Activated naive CD8-positive, alpha-beta T cell treated with anti-CD3 and anti-CD28 coated beads, Interleukin-2, amount 50 U/mL, for 24 hours (primary cell): ENCODE data around the gene TBX3.

ENCODE experiments used
- ATAC-seq: fragments of 150-1000 bp; cut with Tn5 transposase; one replicate; pipeline ENCODE4 v1.10.0; 2021
- DNase-seq: peaks from one replicate; pipeline ENCODE4 v3.0.0; 2021
- H3K27ac Mint-ChIP-seq: one replicate; pipeline ENCODE4 v1.8.0; 2021; ENCODE audit warnings: mild to moderate bottlenecking, mixed read lengths
- H3K27me3 Mint-ChIP-seq: one replicate; pipeline ENCODE4 v1.8.0; 2021; ENCODE audit warnings: mixed read lengths
- H3K36me3 Mint-ChIP-seq: one replicate; pipeline ENCODE4 v1.8.0; 2021; ENCODE audit warnings: low read depth, mixed read lengths
- H3K4me1 Mint-ChIP-seq: one replicate; pipeline ENCODE4 v1.8.0; 2021; ENCODE audit warnings: mixed read lengths
- H3K4me3 Mint-ChIP-seq: one replicate; pipeline ENCODE4 v1.8.0; 2021; ENCODE audit warnings: mild to moderate bottlenecking, moderate library complexity, mixed read lengths
- H3K9me3 Mint-ChIP-seq: one replicate; pipeline ENCODE4 v1.8.0; 2021; ENCODE audit warnings: mixed read lengths

TBX3 gene

DNA sequence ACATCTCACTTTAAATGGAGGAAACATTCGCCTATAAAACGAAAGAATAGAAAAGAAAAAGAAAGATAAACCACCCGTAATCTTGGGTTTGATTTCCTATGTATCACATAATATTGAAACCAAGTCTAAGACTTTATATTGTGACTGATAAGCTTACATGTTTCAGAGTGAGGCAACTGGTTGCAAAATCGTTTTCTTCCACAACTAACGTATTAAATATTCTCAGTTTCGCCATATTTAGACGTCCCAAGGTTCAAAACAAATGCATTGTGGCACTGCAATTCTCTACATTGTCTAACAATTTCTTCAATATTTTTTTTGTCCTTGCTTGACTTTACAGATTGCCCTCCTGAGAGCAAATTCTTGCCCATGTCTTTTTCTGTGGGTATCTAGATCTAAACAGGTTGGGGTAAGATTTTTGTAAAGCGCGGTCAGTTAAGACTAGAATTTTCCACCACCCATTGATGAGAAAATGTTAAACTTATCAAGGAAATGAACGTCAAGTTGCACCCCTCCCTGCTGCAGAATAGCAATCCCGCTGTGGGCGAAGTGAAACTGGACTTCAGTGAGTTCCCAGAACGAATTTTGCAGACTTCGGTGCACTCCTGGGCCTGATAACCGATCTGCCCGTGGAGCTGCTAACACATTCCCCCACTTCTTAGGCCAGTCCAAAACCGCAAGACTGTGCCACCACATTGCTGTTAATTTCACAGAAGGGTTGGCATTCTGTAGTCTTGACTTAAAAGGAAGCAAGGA is 2.7 kb downstream of the TBX3 start:
- no peak overlapping the region for H3K27ac Mint-ChIP-seq
- no peak for DNase-seq
- H3K27me3 Mint-ChIP-seq, result peaks cover 78% of the 10 kb centered on the region
- H3K4me3 Mint-ChIP-seq, result no peak overlapping the region
- H3K9me3 Mint-ChIP-seq, result peaks cover 9% of the 10 kb centered on the region
- peaks cover 21% of the 10 kb centered on the region for H3K4me1 Mint-ChIP-seq
- ATAC-seq, result no peak
- H3K36me3 Mint-ChIP-seq, result peaks cover 4% of the 10 kb centered on the region

DNA sequence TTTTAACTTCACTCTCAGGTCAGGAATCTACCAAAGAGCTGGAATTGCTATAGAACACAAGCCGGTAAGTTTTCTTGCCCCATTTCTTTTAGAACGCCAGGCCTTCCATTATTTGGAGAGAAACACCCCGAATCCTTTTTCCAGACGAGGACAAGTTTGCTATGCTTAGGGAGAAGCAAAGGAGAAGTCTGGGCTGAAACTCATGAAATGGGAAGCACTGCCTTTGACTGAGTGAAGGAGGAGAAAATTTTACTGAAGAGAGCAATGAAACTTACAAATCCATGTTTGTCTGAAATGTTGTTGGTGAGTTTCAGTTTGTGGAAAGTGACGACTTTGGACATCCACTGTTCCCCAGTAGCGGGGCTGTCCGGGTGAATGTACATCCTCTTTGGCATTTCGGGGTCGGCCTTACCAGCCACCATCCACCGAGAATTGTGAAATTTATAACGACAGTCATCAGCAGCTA is 3.3 kb downstream of the TBX3 start:
- ATAC-seq, result no peak

DNA sequence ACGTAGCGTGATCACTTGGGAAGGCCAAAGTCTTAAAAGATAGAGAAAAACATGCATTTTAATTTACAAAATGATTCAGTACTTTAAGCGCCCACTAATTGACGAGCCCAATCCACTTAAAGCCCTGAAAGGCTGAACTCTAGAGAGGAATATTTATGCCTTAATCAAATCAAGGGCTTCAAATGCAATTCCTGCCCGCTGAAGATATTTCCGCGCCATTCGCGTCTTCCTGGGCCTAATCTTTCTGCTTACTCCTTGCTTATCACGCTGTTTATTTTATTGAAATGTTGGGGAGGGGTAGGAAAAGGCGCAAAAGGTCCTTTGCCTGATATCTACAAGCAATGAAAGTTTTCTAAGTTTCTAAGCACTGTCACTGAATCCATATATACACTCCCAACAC is 4.0 kb downstream of the TBX3 start:
- DNase-seq (no peak), ATAC-seq (no peak)
- peaks cover 77% of the 10 kb centered on the region for H3K27me3 Mint-ChIP-seq
- peaks cover 1% of the 10 kb centered on the region for H3K36me3 Mint-ChIP-seq
- peaks cover 9% of the 10 kb centered on the region for H3K9me3 Mint-ChIP-seq
- H3K27ac Mint-ChIP-seq, result no peak overlapping the region
- H3K4me1 Mint-ChIP-seq, result peaks cover 15% of the 10 kb centered on the region
- no peak overlapping the region for H3K4me3 Mint-ChIP-seq

More for the DNA sequence above, 3.3 kb downstream of the TBX3 start:
- no peak overlapping the region for H3K27ac Mint-ChIP-seq
- H3K4me3 Mint-ChIP-seq, result no peak overlapping the region
- H3K4me1 Mint-ChIP-seq, result peaks cover 21% of the 10 kb centered on the region
- DNase-seq, result no peak
- peaks cover 1% of the 10 kb centered on the region for H3K36me3 Mint-ChIP-seq
- H3K27me3 Mint-ChIP-seq, result peaks cover 77% of the 10 kb centered on the region
- H3K9me3 Mint-ChIP-seq, result peaks cover 9% of the 10 kb centered on the region

DNA sequence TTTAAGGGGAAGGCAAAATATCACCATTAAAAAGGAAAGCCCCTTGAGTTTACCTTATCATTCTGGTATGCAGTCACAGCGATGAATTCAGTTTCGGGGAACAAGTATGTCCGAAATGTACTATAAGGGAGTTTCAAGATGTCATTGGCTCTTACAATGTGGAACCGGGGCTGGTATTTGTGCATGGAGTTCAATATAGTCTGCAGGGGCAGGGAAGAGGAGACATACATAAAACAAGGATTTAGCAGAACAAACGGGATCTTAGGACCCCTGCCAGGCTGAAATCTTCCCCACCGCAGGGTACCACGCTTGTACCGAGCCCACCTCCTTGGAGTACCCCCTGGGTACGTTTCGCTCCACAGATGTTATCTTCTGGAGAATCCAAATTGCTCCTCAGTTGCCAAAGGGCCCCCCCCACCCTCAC is 4.5 kb downstream of the TBX3 start:
- ATAC-seq (no peak), DNase-seq (no peak)
- H3K27ac Mint-ChIP-seq, result no peak overlapping the region
- H3K9me3 Mint-ChIP-seq, result peaks cover 9% of the 10 kb centered on the region
- peaks cover 14% of the 10 kb centered on the region for H3K4me1 Mint-ChIP-seq
- H3K27me3 Mint-ChIP-seq, result peaks cover 79% of the 10 kb centered on the region
- no peak overlapping the region for H3K4me3 Mint-ChIP-seq
- peaks cover 1% of the 10 kb centered on the region for H3K36me3 Mint-ChIP-seq

DNA sequence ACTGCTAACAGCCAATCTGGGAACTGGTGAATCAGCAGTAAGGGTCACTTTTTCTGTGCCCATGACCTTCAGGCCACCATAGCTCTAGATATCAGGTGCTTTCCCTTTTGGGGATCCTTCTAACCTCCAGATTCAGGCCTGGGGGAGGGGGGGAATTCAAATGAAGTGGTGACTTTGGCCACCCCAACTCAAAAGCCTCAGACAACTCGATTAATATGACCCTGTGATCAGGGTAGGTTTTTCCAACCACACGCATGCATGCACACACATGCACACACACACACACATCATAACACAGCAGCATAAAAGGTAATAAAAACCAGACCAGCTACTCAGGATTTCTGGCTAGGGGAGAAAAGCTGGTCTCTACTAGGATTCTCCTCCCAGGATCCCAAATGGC is 5.3 kb downstream of the TBX3 start:
- no peak overlapping the region for H3K4me3 Mint-ChIP-seq
- H3K4me1 Mint-ChIP-seq, result peaks cover 7% of the 10 kb centered on the region
- DNase-seq (no peak), ATAC-seq (no peak)
- no peak overlapping the region for H3K27ac Mint-ChIP-seq
- no peaks in the 10 kb centered on the region for H3K36me3 Mint-ChIP-seq
- peaks cover 75% of the 10 kb centered on the region for H3K27me3 Mint-ChIP-seq
- peaks cover 9% of the 10 kb centered on the region for H3K9me3 Mint-ChIP-seq

DNA sequence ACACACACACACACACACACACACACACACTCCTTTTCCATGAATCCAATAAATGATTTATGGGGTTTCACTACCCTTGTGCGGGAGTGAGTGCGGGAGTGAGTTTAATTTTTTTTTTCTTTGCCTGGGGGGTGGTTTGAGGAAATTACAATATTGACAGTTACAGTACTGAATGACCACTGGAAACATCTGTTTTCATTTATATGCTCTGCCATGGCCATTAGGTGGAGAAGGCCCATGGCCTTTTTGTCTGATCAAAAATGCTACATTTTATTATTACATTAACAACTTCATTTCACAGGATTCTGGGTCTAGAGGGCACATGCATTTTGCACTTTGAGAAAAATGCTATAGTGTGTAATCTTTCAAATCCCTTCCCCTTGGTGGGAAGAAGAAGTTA is 5.9 kb downstream of the TBX3 start:
- Mint-ChIP-seq H3K9me3 (peaks cover 9% of the 10 kb centered on the region), H3K4me3 (no peak overlapping the region), H3K4me1 (peaks cover under 1% of the 10 kb centered on the region), H3K27me3 (peaks cover 75% of the 10 kb centered on the region), H3K27ac (no peak overlapping the region), H3K36me3 (no peaks in the 10 kb centered on the region)
- no peak for ATAC-seq
- no peak for DNase-seq

DNA sequence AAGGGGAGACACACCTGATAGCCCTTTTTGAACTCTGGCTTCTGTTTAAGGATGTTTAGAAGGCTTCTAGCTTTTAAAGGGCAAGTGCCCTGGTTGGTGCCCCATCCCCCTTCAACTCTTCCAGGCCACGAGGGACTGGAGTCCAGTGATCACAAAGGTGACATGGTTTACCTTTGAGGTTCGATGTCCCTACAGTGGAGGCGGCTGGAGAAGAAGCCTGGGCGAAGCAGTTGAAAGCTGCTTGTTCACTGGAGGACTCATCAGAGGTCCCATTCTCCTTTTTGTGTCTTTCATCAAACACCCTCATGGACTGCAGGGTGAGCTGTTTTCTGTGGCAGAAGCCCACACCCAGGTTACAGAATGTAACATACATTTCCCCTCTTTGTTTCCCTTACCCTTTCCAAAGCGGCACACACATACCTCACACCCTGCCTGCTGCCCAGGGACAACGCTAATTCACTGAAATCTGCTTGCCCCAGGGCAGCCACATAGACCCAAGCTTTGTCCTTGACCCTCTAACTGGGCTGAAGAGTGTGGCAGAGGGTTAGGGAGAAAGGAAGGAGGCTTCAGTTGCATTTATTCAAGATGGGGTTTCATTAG is 7.7 kb downstream of the TBX3 start:
- H3K36me3 Mint-ChIP-seq, result no peaks in the 10 kb centered on the region
- H3K4me3 Mint-ChIP-seq, result no peak overlapping the region
- H3K4me1 Mint-ChIP-seq, result no peaks in the 10 kb centered on the region

DNA sequence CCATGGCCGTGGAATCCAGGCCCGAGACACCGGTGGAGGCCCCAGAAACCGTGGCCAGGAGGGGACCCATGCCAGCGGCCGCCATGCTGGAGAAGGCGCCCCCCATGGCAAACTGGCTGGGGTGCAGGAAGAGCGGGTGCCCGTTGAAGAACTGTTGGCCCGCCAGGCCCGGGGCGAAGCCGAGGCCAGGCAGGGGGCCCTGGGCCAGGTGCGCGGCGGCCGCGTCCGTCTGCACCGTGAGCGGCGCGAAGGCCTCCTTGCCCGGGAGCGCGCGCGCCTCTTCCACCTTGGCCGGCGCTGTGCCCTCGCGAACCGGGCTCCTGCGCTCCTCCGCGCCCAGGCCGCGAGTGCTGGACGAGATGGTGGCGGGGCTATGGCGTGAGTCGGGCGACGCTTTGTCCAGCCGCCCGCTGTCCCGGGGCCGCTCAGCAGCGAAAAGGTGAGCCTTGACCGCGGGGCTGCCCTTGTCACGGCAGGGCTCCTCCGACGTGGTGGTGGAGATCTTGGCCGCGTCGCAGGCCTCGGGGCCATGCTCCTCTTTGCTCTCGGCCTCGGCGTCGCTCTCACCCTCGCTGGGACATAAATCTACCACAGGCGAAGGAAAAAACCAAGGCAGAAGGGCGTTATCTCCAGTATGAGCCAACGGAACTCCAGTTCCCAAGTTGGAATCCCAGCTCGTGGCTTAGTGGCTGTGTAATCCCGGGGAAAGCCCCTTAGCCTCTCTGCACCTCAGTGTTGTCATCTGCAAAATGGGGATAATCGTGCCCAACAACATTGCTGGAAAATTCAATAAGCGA is 9.5 kb downstream of the TBX3 start:
- ATAC-seq, result no peak
- no peaks in the 10 kb centered on the region for H3K9me3 Mint-ChIP-seq
- peaks cover 74% of the 10 kb centered on the region for H3K27me3 Mint-ChIP-seq
- no peak overlapping the region for H3K27ac Mint-ChIP-seq
- H3K36me3 Mint-ChIP-seq, result no peaks in the 10 kb centered on the region
- H3K4me3 Mint-ChIP-seq, result no peak overlapping the region
- no peak for DNase-seq
- H3K4me1 Mint-ChIP-seq, result no peaks in the 10 kb centered on the region

More for the DNA sequence above, 7.7 kb downstream of the TBX3 start:
- DNase-seq (no peak), ATAC-seq (no peak)
- Mint-ChIP-seq H3K9me3 (peaks cover 9% of the 10 kb centered on the region), H3K27me3 (peaks cover 76% of the 10 kb centered on the region), H3K27ac (no peak overlapping the region)

DNA sequence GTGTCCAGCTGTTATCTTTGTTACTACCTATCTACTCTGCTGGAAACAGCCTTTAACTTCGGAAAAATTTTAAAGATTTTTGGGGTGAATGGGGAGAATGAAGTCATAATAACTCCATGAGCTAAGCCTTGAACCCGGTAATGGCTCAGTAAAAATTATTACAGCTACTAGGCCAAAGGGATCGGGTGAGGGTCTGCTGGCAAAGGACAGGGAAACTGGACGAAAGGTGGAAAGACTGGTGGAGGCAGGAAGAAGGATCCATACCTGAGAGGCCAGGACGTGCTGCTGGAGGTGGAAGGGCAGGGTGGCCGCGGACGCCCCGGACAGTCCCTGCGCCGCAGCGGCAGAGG is 10.1 kb downstream of the TBX3 start:
- H3K4me3 Mint-ChIP-seq, result no peak overlapping the region
- no peaks in the 10 kb centered on the region for H3K4me1 Mint-ChIP-seq
- ATAC-seq (no peak), DNase-seq (no peak)
- H3K27me3 Mint-ChIP-seq, result peaks cover 71% of the 10 kb centered on the region
- no peaks in the 10 kb centered on the region for H3K36me3 Mint-ChIP-seq
- no peak overlapping the region for H3K27ac Mint-ChIP-seq
- H3K9me3 Mint-ChIP-seq, result no peaks in the 10 kb centered on the region

DNA sequence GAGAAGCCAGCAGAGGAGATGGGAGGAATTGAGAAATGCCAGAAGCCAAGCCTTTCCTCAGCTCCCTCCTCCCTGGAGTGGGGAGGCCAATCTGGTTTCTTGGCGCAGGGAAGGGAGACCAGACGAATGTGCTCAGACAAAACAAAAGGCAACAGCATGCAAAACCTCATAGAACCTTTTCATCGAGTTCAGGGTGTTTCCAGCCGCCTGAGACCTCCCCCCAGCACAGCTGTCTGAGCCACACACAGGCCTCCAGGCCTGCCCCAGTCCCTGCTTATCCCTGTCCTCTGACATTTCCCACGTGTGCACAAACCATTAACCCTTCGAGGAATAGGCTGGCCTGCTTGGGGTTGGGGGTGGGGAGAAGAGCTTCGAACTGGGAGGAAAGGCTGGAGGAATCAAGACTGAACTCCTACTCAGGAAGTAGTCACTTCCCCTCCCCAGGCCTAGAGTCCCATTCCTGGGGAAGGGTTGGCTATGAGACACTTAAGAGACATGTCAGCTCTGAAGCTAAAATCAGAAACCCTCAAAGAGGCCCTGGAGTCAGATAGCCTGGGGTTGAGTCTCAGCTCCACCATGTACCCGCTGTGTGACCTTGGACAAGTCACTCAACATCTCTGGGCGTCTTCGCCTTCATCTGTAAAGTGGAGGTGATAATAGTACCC is 10.7 kb downstream of the TBX3 start:
- Mint-ChIP-seq H3K4me3 (no peak overlapping the region), H3K27ac (no peak overlapping the region), H3K36me3 (no peaks in the 10 kb centered on the region), H3K27me3 (peaks cover 71% of the 10 kb centered on the region), H3K9me3 (no peaks in the 10 kb centered on the region), H3K4me1 (no peaks in the 10 kb centered on the region)
- ATAC-seq (no peak), DNase-seq (no peak)

DNA sequence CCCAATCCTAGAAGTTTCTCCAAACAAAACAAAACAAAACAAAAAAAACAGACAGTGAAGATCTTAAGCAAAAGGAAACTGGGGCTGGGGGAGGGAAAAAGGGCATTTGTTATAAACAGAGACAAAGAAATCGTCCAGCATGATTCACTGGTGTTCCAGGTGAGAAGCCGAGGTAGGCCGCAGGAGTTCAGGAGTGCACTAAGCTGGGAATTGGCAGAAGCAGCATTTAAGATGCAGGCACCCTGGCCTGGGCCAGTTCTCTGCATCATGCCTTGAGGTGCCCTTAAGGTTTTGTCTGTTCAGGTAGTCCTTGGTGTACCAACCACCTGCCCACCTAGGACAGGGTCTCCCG is 11.2 kb downstream of the TBX3 start:
- Mint-ChIP-seq H3K27me3 (peaks cover 72% of the 10 kb centered on the region), H3K27ac (no peak overlapping the region), H3K9me3 (no peaks in the 10 kb centered on the region), H3K36me3 (no peaks in the 10 kb centered on the region), H3K4me3 (no peak overlapping the region), H3K4me1 (peaks cover 3% of the 10 kb centered on the region)
- ATAC-seq (no peak), DNase-seq (no peak)

DNA sequence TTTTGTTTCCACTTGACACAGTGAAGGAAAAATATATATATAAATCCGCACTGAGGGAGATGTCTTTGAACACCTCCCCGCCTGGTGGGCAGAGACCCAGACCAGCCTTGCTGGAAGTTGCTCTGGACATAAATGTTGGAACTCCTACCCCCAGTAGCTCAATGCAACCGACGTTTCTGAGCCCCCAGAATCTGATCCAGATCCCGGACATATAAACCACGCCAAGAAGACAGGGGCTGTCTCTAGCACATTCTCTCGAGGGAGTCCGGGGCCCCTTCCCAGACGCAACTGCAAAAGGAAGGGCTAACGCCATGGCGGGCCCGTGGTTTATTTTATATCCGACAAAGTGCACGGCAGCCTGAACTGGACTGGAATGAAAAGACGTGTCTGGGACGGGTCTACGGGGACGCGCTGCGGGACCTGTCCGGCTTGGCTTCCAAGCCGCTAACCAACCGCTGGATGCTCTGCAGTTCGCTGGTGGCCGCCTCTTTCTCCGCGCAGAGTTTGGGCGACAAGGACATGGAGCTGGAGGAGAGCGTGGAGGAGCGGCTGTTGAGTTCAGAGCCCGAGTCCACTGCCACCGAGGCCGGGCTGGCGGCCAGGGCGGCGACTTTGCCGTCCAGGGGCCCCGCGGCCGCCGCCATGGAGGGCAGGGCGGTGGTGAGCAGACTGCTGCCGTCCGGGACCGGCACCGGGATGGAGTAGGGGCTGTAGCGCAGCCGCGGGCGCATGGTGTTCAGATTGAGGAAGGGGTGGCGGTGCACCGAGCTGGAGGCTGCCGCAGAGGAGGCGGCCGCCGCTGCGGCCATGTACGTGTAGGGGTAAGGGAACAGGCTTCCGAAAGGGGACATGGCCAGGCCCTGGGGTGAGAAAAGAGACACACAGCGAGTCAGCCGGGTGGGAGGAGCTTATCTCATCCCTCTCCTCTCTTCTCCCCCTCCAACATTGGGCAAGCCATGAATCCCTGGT is 12.2 kb downstream of the TBX3 start:
- H3K36me3 Mint-ChIP-seq, result no peaks in the 10 kb centered on the region
- peaks cover 81% of the 10 kb centered on the region for H3K27me3 Mint-ChIP-seq
- H3K4me1 Mint-ChIP-seq, result peaks cover 5% of the 10 kb centered on the region
- ATAC-seq, result no peak
- H3K4me3 Mint-ChIP-seq, result no peak overlapping the region
- H3K9me3 Mint-ChIP-seq, result no peaks in the 10 kb centered on the region
- DNase-seq, result no peak
- H3K27ac Mint-ChIP-seq, result no peak overlapping the region

DNA sequence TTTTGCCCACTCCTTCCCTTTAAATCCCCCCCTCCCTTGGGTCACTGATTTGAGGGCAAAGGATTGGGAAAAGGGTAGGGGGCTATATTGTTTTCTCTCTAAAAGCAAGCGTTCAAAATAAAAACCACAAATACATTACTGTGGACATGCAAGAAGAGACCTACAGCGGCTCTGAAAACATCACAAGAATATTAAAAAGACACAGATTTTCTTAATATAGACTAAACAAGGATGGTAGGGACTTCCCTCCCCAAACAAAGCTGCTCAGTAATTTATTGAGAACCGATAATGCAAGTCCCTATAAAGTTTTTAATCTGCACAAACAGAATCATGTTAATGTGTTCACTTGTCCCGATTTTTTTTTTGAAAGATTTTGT is 12.9 kb downstream of the TBX3 start:
- H3K27ac Mint-ChIP-seq, result no peak overlapping the region

More for the DNA sequence above, 12.9 kb downstream of the TBX3 start:
- Mint-ChIP-seq H3K4me1 (peaks cover 8% of the 10 kb centered on the region), H3K9me3 (no peaks in the 10 kb centered on the region), H3K36me3 (no peaks in the 10 kb centered on the region), H3K27me3 (peaks cover 80% of the 10 kb centered on the region), H3K4me3 (no peak overlapping the region)
- ATAC-seq, result no peak
- DNase-seq, result no peak
